Cardiac septum (tissue), 1 donor: Measurements from ENCODE around the gene ASB14. TPM values are rescaled to one million over a fixed set of nuclear protein-coding genes. Genes with fewer than 3 reads are reported as not detected.
"Not testable (repeated sequence)": the region's sequence is repeated elsewhere in the genome, so short reads cannot be mapped to it uniquely, and the experiment has no call there.

ENCODE experiments used
- DNase-seq: peaks from one replicate; pipeline ENCODE4 v3.0.0-alpha.2; 2020; ENCODE audit warnings: low spot score
- intact Hi-C: fragments of 100-400 bp; cut with DNase I; formaldehyde crosslinking; loops from one replicate; pipeline ENCODE4 v1.14.0; 2022
- long read RNA-seq: library from polyadenylated mRNA; unstranded; transcript quantifications from one replicate; pipeline ENCODE4 v2.0.0, GENCODE V29; 2021
- total RNA-seq: library from RNA; stranded (reverse); fragmentation: NEBNext Ultra II Directional; extraction: Animal tissue kit (Norgen Biotek cat#: 25700); gene quantifications from one replicate; pipeline ENCODE4 v1.2.1, GENCODE V29; 2021
- donor health status: DM: no; HTN: no; CAD: no.

ASB14 gene
- 5.8 TPM for total RNA-seq
- long read RNA-seq, partial matches to known transcripts: 5 of 10 reads
- long read RNA-seq, other reads (novel, unspliced or antisense): 5 of 10 reads

DNA sequence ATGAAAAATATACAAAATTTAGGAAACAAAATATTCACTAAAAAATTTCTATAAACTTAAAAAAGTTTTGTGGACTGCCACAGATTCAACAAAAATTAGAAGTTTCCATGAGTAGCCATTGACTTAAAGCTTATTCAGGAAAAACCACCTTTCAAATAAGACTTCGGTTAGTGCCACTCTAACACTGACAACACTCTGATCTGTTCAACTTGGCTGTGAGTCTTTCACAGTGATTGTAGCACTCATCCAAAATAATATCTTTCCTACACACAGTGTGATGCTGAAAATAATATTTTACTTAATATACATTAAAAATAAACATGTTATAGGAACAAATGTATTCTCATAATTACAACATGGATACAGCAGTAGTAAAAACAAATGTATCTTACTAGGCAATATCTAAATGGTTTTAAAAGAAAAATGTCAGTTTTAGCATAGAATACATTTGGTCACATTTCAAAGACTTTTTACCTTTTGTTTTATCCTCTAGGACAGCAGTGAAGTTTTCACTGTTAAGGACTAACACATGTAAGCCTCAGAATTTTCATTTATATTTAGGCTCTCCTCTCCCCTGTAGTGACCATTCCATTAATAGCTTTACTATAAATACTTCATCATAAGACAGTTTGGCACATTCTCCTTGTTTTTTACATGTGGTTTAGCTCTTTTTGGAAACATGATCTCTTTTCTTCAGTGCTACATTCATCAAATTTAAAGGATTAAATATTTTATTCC lies at the start of gene ASB14:
Gene ASB14 (minus strand): TSS at position 527 of the 738 bp plus-strand sequence. CDS start 652 bp downstream, outside the sequence.
- intact Hi-C loops: no loop called here
- DNase-seq: no peak

DNA sequence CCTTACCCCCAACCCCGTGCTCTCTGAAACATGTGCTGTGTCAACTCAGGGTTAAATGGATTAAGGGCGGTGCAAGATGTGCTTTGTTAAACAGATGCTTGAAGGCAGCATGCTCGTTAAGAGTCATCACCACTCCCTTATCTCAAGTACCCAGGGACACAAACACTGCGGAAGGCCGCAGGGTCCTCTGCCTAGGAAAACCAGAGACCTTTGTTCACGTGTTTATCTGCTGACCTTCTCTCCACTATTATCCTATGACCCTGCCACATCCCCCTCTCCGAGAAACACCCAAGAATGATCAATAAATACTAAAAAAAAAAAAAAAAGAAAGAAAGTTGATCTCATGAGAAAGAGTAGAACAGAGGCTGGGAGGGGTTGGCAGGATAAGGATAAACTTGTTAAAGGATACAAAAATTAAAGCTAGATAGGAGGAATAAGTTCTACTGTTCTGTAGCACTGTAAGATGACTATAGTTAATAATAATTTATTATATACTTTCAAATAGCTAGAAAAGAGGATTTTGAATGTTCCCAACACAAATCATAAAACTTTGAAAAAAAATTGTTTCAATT lies 46.7 kb upstream of the ASB14 start:
- intact Hi-C loops, DNase-seq: not testable (repeated sequence)

DNA sequence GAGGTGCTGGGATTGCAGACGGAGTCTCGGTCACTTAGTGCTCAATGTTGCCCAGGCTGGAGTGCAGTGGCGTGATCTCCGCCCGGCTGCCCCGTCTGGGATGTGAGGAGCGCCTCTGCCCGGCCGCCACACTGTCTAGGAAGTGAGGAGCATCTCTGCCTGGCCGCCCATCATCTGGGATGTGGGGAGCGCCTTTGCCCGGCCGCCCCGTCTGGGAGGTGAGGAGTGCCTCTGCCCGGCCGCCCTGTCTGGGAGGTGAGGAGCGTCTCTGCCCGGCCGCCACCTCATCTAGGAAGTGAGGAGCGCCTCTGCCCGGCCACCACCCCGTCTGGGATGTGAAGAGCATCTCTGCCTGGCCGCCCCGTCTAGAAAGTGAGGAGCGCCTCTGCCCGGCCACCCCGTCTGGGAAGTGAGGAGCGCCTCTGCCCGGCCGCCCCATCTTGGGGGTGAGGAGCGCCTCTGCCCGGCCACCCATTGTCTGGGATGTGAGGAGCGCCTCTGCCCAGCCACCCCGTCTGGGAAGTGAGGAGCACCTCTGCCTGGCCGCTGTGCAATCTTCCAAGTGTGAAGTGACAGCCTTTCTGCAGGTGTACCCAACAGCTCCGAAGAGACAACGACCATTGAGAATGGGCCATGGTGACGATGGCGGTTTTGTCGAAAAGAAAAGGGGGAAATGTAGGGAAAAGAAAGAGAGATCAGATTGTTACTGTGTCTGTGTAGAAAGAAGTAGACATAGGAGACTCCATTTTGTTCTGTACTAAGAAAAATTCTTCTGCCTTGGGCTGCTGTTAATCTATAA lies 46.0 kb upstream of the ASB14 start:
- DNase-seq, intact Hi-C loops: not testable (repeated sequence)

DNA sequence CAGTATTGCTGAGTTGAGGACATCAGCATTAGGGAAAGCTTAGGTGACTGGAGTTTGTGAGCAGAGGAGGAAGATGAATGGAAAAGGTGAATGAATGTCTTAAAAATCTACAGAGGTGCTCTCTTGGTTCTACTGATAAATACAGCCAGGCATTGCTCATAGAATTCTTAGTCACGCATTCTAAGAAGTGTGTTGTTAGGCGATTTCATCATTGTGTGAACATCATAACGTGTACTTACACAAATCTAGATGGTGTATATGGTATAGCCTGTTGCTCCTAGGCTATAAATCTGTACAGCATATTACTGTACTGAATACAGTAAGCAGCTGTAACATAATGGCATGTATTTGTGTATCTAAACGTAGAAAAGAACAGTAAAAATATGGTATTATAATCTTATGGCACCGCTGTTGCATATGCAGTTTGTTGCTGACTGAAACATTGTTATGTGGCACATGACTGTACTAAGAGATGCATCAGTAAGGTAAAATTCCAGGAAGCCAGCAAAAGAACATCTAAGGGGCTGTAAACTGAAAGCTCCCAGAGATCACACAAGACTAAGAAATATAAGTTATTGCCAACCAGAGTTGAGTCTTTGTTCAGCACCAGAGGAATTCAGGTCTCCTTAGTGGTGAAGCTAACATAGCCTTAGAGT lies 42.9 kb upstream of the ASB14 start:
- no peak for DNase-seq
- intact Hi-C loops: no loop called here

DNA sequence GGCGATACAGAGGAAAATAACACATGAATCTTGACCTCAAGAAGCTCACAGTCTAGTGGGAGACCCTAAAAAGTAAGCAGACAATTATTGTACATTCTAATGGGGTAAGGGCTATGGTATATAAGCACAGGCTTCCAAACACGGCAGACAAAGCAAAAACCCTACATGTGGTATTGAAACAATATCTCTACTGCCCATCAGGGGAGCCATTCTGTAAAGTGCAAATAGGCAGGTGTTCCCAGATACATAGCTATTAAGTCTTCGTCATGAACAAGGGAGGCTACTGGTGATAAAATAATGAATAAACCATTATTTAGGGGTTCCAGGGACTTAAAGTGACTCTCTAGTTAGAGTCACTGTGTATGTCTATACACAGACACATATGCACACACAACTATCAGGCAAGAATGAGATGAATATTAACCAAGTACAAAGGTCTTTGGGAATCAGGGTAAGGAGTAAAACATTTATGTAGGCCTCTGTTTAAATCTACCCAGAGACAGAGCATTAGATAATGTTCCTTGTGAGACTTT lies 38.7 kb upstream of the ASB14 start:
- no peak for DNase-seq
- intact Hi-C loops: no loop called here

DNA sequence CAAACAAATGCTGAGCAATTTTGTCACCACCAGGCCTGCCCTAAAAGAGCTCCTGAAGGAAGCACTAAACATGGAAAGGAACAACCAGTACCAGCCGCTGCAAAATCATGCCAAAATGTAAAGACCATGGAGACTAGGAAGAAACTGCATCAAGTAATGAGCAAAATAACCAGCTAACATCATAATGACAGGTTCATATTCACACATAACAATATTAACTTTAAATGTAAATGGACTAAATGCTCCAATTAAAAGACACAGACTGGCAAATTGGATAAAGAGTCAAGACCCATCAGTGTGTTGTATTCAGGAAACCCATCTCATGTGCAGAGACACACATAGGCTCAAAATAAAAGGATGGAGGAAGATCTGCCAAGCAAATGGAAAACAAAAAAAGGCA lies 34.0 kb upstream of the ASB14 start:
- DNase-seq, intact Hi-C loops: not testable (repeated sequence)

DNA sequence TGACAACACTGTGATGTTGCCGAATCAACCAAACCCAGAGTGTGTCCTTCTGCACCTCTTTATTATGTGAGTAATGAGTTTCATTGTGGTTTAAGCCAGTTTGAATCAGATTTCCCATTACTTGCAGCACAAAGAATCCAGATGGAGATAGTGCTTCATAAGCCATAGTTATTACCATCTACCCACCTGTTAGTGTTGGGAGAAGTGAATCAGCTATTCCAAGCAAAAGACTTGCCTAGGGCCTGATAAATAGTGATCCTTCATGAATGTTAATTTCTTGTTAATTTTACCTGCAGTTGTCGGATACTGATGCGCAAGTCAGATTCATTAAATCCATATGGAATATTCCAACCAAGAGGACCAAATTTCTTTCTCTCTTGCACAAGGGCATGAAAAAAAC lies 21.7 kb upstream of the ASB14 start:
- intact Hi-C loops: no loop called here

DNA sequence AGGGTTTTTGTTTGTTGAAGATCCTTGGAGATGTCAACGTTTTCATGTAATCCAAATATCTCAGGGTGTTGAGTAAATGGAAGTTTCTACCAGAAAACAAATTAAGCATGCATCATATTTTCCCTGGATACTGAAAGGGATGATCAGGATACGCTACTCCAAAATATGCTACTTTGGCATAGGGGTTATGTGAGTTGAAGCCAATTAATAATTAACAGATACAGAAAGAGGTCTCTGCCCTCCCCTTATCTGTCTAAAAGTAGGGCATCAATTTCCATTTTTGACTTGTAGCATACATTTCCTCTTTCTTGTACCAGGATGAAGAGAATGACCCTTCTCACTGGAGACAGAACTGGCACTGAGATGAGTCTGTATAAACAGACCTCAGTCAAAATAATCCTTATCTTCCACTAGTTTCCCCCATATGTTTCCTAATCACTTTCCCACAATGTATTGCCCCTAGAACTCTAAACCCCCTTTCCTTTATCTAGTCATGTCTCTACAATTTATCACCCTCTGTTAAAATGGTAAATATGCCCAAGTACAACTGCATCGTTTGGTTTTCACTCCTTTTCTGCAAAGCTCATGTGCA lies 17.4 kb upstream of the ASB14 start:
- intact Hi-C loops: no loop called here

More for the DNA sequence above, 21.7 kb upstream of the ASB14 start:
- DNase-seq: no peak

DNA sequence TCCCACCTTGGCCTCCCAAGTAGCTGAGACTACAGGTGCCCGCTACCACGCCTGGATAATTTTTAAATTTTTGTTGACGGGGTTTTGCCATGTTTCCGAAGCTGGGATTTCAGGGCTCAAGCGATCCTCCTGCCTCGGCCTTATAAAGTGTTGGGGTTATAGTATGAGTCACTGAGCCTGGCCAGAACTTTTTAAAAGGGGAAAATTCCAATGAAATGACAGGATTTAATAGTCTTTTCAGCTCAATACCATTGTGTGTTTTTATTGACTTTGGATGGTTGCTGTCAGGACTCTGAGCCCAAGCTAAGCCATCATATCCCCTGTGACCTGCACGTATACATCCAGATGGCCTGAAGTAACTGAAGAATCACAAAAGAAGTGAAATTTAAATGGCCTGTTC lies 11.0 kb upstream of the ASB14 start:
- DNase-seq, intact Hi-C loops: not testable (repeated sequence)

More for the DNA sequence above, 17.4 kb upstream of the ASB14 start:
- DNase-seq: no peak

DNA sequence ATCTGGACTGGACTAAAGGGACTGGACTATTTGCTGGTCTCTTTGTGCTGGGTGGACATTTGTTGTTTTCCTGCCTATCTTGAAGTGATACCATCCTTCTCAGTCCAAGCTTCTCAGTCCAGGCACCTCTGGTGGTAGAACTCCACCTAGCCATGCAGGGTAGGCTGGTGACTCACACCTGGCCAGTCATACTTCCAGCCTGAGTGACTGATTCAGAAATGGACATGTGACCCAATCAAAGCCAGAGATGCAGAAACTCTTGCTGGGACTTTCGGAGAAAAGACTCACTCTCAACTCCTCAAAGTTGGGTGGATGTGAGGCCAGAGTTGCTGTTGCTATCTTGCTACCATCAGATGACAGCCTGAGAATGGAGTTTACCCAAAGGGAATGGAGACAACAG lies 5.6 kb upstream of the ASB14 start:
- no peak for DNase-seq

DNA sequence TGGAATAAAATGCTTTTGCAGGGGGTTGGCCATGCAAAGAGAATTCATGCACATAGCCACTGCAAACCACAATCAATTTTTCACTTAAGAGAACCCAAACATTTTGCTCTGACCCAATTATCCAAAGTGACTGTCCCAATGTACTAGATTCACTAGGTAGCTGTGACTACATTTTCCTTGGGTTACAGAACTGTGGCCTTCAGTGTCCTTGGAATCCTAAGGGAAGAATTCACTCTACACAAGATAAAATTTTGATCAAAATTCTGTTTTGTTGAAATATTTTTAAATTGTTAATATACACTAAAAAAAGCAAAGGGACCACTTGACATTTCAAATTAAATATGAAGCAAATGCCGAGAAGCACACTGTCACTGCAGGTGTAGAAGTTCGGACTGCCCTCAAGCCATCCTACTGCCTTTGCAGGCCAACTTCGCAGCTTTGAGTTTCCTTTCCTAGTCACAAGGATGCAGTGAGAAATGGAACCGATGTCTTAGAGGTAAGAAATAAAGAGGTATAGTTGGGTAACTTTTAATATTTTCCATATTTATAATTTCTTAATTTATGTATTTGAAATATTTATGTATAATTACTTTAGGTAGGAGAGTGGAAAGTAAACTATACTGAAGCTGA lies 527 bp upstream of the ASB14 start:
- DNase-seq: no peak
- intact Hi-C loops: no loop called here

More for the DNA sequence above, 5.6 kb upstream of the ASB14 start:
- intact Hi-C loops: no loop called here

DNA sequence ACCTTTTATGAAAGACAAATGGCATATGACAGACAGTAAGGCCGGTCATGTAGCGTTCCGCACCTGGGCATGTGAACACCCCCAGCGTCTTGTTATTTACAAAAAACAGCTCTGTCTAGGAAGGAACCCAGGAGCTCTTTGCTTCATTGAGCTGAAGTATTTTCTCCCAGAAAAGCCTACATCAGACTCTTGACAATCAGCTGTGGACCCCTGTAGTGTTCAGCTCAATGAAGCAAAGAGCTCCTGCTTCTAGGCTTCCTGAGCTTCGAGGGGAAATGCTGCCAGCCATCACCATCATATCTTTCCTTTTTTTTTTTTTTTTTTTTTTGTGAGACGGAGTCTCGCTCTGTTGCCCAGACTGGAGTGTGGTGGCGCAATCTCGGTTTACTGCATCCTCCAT lies 4.1 kb downstream of the ASB14 start:
- DNase-seq: no peak
- intact Hi-C loops: no loop called here

DNA sequence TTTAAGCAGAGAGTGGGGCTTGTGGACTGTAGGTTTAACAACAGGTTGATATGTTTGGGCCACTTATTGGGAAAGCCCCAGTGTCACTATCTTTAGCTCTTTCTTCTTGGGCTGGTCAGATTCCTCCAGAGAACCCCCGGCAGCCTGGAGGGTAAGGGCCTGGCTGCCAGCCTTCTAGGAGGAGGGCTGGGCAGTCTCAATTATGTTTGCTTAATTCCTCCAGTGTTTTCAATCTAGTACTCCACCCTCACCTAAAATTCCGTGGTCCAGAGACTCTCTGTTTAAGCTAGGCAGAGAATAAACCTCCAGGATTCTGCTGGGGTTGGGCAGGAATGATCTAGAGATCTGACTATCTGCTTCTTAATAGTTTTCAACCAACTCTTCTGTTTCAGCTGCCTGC lies 5.3 kb downstream of the ASB14 start:
- intact Hi-C loops: no loop called here
- DNase-seq: no peak

DNA sequence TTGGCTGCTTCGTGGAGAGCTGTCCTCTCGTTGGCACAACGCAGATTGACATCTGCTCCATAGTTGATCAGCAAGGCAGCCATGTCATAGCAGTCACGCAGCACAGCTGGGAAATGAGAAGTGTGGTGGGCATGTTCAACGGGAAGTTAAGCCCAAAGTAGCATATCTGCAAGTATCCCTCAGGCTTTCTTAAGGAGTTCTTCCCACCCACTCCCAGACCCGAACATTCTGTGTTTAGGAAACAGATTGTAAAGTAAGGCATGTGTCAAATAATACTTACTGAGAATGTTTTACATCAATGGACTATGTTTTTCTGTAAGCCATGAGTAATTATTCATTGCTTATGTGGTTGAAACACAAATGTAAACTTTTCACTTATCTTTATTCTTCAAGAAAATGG lies 9.2 kb downstream of the ASB14 start:
- intact Hi-C loops: no loop called here
- DNase-seq: no peak

DNA sequence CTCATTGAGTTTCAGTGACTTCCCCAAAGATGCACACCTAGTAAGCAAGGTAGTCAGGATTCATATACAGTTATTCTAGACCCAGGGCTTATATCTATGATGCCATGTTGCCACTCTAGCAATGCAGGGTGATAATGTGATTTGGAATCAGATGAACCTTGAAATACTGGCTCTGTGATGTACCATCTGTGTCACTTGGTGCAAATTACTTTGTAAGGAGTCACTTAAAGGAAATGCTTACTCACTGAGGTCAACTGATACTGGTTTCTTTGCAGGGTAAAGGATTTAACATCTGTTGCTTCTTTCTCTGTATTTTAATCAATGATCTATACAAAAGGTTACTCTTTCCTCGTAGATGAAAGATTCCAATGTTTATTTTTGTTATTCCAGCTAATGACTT lies 10.8 kb downstream of the ASB14 start:
- intact Hi-C loops: no loop called here
- no peak for DNase-seq

DNA sequence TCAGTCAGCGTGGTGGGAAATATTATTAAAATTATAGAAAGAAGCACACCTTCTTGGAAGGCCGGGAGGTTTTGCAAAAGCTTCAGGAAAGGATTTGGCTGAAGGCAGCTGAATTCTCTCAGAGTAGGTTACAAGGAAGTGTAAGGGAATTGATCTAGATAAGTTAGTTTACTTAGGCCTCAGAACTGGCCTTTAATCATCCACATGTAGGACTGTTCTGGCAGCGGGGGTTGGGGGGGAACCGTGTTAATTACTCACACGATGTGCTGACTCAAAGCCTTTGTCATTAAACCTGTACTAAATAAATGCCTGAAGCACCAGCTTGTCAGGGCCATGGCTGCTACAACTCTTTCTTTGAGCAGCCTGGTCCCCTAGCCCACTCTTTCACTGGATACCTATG lies 12.8 kb downstream of the ASB14 start:
- no peak for DNase-seq
- intact Hi-C loops: no loop called here

DNA sequence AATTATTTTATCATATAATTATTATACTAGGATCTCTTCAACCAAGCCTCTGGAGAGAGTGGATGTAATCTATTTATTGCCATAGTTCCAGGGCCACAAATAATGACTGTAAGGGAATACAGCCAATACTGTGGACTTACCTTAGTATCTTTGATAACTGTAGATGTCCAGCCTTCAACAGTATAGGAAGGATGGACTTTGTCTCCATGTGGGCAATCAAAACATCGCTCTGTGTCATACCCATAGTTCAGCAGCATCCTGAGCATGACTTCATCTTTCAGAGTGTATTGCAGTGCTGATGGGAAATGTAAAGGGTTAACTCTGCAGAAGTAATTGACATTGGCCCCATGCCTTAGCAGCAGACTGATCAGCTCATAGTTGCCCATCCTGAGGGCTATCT lies 14.2 kb downstream of the ASB14 start:
- DNase-seq: no peak
- intact Hi-C loops: no loop called here

DNA sequence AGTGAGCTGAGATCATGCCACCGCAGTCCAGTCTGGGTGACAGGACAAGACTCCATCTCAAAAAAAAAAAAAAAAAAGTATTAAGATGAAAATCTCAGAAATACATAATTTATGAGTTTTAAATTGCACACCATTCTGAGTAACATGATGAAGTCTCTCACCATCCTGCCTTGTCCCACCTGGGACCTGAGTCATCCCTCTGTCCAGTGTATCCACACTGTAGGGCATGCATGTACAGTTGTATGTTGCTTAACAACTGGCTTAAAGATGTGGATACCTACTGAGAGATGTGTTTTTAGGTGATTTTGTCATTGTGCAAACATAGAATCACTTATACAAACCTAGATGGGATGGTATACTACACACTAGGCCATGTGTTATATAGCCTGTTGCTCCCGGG lies 17.1 kb downstream of the ASB14 start:
- intact Hi-C loops: no loop called here

DNA sequence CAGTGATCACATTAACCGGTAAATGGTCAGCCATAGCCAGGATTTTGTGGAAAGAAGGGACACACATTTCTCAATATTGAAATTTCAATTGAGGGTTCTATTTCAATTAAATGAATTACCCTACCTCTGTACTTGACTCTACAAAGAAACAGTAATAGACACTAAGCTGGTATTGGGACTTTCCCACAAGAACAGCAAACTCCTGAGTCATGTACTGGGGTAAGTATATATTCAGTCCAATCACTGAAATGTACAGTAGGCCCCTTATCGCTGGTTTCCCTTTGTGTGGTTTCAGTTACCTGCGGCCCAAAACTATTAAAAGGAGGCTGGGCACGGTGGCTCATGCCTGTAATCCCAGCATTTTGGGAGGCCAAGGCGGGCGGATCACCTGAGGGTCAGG lies 17.6 kb downstream of the ASB14 start:
- no peak for DNase-seq
- intact Hi-C loops: no loop called here

More for the DNA sequence above, 17.1 kb downstream of the ASB14 start:
- DNase-seq: no peak
